Measurements from ENCODE around the gene ORC2.
"Not testable (repeated sequence)": the region's sequence is repeated elsewhere in the genome, so short reads cannot be mapped to it uniquely, and the experiment has no call there.

Gene ORC2

GRCh38 chr2:200963124-200963917, at the start of gene ORC2:
Gene ORC2, minus strand, starts transcription at chr2:200963660. Its CDS starts 5,537 bp downstream, at chr2:200958123.
- peak; percentile 78 to 80 for DNase-seq

DNA sequence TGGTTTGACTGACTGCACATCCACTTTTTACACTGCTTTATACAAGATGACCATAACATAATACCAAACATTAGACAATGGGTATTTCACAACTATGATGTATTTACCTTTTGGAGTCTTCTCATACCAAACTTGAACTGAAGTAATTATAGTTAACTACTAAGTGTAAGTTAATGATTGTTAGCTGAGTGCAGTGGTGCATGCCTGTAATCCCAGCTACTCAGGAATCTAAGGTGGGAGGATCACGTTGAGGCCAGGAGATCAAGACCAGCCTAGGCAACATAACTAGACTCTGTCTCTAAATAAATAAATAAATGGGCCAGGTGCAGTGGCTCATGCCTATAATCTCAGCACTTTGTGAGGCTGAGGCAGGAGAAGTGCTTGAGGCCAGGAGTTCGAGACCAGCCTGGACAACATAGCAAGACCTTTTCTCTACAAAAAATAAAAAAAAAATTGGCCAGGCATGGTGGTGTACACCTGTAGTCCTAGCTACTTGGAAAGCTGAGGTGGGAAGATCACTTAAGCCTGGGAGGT, 44.9 kb upstream of the ORC2 start:
- no peak for DNase-seq

- no peak for DNase-seq
Measured at GRCh38 chr2:201007584-201007998, 44.1 kb upstream of the ORC2 start.

GRCh38 chr2:201006704-201007103, 43.2 kb upstream of the ORC2 start:
- DNase-seq = no peak

DNA sequence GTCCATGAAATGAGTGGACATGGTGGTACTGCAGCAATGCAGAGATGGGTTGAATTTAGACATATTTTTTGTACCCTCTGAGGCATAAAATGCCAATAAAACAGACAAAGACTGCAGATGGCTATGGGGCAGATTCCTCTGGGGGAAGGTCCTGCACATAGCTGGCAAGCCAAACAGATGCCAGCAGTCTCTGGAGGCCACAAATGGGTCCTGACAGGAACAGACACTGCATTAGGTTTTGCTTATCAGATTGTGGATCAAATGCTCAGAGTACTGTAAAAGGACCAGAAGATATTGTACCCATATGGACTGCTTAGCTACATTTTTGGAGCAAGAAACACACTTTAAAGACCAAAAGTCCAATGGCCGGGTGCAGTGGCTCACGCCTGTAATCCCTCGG, 40.9 kb upstream of the ORC2 start:
- no peak for DNase-seq

DNA sequence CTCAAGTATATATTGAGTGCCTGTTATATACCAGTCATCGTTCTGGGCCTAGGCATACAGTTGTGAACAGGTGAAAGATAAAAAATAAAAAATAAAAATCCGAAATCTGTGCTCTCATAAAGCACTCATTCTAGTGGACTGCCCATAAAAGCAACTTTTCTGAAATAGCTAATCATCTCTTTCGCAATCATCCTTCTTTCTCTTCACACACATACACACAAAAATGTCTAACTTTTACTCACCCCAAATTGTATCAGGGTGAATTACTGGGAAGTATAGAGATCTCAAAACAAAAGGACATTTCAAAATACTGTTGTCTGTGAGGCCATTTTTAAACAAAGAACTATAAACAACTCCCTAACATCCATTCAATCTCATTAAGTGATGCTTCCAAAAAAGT, 29.6 kb upstream of the ORC2 start:
- DNase-seq = no peak

GRCh38 chr2:200987137-200987536, 23.7 kb upstream of the ORC2 start:
- no peak for DNase-seq

DNA sequence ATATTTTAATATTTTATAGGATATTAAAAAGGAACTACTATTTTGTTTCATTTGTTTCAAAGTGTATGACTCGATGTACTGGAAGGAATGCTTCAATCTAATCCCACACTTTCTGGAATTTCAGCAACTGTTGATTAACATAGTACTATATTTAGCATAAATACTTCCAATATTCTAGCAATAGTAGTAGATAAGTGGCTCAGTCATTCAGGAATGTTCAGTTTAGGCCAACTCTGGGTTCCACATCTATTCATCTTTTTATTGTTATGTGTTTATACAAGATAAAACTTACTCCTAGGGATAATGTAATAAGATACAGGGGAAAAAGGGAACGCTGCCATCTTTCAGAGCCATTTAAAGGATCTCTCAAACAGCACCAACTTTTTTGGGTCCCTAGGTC, 22.3 kb upstream of the ORC2 start:
- no peak for DNase-seq

DNA sequence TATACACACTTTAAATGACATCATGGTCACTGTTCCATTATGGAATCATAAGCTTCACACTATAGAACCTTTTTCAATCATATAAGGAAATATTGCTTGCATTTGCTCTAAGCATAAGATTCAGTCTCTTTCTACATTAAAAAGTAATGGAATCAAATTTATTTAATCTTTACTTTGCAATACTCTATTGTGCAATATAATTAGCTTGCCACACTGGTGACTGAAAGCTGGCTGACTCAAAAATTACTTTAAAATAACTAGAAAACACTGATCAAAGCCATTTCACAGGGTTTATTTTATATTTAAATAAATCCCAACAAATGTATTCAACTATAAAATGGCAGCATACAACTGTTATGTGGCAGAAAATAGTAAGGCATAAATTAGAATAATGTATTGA, 13.2 kb upstream of the ORC2 start:
- no peak for DNase-seq

DNA sequence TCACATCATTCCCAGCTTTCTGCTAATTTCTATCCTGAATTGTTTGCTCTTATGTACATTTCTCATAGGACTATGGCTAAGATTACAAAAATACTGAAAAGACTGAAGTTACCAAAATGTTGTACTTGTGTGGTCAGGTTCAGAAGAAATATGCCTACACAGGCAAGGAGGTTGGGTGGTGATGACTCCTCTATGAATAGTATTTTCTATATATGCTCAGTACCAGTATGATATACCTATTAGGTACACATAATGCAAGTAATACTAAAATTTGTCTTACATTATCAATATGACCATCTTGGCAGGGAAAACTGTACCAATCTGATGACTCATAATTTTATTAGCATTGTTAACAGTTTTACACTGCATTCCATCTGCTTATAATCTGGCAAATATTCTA, 12.2 kb upstream of the ORC2 start:
- no peak for DNase-seq

- DNase-seq = not testable (repeated sequence)
Measured at GRCh38 chr2:200970057-200970456, 6.6 kb upstream of the ORC2 start.

- no peak for DNase-seq
Measured at GRCh38 chr2:200968735-200969134, 5.3 kb upstream of the ORC2 start.

- DNase-seq = no peak
Measured at GRCh38 chr2:200968162-200968561, 4.7 kb upstream of the ORC2 start.

DNA sequence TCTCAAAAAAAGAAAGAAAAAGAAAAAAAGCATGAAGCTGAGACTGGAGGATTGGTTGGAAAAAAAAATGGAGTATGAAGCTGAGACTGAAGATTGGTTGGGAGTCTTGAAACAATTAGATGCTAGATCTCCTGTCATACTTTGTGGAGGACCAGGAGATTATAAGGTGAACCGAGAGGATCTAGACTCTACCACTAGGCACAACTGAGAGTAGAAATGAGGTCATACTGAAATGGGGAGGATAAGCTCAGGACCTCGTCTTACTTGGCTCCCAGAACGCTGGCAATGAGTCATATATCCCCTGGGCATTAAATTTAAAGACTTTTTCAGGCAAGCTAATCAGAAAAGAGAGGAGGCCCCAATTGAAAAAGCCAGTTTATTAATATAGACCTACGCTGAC, 3.3 kb upstream of the ORC2 start:
- DNase-seq = no peak

DNA sequence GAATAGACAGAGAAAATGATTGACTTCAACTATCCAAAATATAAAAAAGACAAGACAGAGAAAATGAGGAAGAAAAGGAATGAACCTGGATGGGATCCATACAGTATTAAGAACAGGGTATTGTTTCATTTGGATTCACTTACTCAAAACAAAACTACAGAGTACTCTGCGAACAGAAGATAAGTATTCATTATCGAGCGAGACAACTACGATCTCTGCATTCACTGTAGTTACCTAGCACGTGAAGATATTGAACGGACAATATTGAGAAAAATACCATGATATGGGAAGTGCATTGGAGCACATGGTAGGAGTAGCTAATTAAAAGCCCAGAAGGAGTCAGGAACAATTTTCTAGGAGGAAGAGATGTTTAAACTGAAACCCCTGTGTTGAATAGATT, 1.0 kb upstream of the ORC2 start:
- DNase-seq = no peak

- not testable (repeated sequence) for DNase-seq
Measured at GRCh38 chr2:200963918-200964252, 425 bp upstream of the ORC2 start.

GRCh38 chr2:200962811-200963123, 693 bp downstream of the ORC2 start:
- no peak for DNase-seq

DNA sequence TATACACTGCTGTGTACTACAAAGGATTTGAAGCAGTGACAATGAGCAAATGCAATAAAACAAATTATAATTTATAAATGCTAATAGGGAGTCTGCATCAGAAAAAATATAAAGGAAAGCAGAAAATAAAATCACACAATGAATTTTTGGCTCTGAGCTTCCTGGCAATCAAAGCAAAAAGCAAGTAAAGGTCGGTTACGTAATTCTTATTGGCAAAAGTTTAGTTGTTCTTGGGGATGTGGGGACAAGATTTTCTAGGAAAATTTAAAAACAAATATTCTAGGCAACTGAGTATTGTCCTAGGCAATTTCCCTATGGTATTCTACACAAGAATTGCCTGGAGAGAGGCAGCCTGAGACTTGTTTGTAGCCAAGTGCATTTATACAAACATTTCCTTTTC, 1.8 kb downstream of the ORC2 start:
- no peak for DNase-seq

DNA sequence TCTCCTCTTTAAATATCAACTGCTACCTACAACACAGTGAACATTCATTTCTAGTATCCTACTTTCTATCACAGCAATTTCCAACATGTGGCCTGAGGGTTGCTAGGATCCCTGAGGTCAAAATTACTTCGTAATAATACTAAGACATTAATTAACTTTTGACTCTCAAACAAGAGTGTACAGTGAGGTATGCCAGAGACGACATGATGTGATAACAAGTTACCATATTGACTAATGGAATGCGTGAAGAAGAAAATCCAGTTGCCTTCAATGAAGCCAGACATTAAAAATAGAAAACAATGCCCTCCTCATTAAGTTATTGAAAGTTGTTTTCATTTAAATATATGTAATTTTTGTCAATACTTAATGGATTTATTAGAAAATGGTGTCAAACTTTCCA, 13.1 kb downstream of the ORC2 start:
- no peak for DNase-seq

- no peak for DNase-seq
Measured at GRCh38 chr2:200945395-200945729, 18.1 kb downstream of the ORC2 start.

GRCh38 chr2:200944467-200945394, 18.7 kb downstream of the ORC2 start:
- no peak for DNase-seq

DNA sequence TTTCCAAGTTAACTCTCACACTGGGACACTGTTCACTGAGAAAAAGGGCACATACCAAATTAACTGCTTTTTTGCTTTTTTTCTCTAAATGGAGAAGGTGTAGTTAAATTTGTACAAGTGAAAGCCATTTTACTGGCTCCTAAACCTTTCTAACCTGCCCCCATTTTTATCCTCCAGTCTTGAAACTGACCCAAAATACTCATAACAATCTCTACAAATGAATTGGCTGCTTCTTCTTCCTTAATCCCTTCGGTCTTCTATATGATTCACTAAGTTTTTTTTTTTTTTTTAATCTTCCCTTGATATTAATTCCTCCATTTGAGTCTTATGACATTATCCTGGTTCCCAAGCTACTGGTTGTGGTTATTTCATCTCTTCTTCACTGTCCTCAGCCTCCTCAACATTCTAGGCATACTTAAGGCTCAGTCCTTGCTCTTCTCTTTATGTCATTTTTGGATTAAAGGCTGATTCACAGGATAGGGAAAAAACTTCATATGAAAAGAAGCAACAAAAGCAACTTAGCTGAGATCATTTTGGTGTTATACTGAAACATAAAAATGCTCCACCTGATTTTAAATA, 19.8 kb downstream of the ORC2 start:
- DNase-seq = no peak

DNA sequence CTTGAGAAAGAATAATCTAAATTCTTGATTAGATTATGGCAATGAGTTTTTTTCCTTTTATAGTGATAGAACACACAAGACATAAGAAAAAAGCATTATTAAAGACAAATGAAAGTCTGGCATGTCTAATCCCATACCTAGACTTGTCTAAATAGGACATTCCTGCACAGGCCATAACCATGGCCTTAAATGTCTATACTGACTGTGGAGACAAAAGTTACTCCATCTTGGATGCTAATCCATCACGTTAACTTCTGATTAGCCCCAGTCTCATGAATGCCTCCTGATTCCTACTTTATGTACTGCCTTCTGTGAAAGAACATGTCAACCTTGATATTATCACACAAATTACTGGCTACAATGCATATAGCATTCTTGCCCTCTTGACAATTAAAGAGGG, 23.6 kb downstream of the ORC2 start:
- DNase-seq = no peak

Measured in NCI-H187 (cell line).